RWPE2 (cell line): Measurements from ENCODE around the gene SPRR2B.

ENCODE experiments used
- ATAC-seq: fragments of 200-7000 bp; cut with Tn5 transposase; 3 replicates; pipeline ENCODE4 v1.9.1; 2021; ENCODE audit warnings: low read depth
- DNase-seq: peaks from one replicate; pipeline ENCODE4 v3.0.0-alpha.2; 2020; ENCODE audit warnings: low spot score
- H3K27ac ChIP-seq: fragments of 450-650 bp; 2 replicates; pipeline ENCODE4 v1.5.1; 2017; ENCODE audit warnings: mild to moderate bottlenecking; ENCODE audit not compliant: poor library complexity, severe bottlenecking
- H3K27me3 ChIP-seq: fragments of 250-450 bp; sonication (Bioruptor Pico); 2 replicates; pipeline ENCODE4 v1.5.1; 2021; ENCODE audit warnings: mild to moderate bottlenecking, moderate library complexity; ENCODE audit not compliant: insufficient read depth, poor library complexity, severe bottlenecking
- H3K36me3 ChIP-seq: fragments of 250-450 bp; sonication (Bioruptor Pico); 2 replicates; pipeline ENCODE4 v1.5.1; 2020; ENCODE audit warnings: low read depth, mild to moderate bottlenecking, moderate library complexity
- H3K4me1 ChIP-seq: fragments of 250-450 bp; sonication (Bioruptor Pico); 2 replicates; pipeline ENCODE4 v1.5.1; 2021; ENCODE audit warnings: mild to moderate bottlenecking, moderate library complexity; ENCODE audit not compliant: insufficient read depth, poor library complexity, severe bottlenecking
- H3K4me3 ChIP-seq: fragments of 250-450 bp; sonication (Bioruptor Pico); 2 replicates; pipeline ENCODE4 v1.5.1; 2021; ENCODE audit warnings: mild to moderate bottlenecking, moderate library complexity; ENCODE audit not compliant: severe bottlenecking
- H3K9me3 ChIP-seq: fragments of 250-450 bp; sonication (Bioruptor Pico); 2 replicates; pipeline ENCODE4 v1.5.1; 2021; ENCODE audit warnings: mild to moderate bottlenecking, moderate library complexity; ENCODE audit not compliant: severe bottlenecking
- CTCF ChIP-seq: fragments of 450-650 bp; IDR thresholded peaks from one replicate; pipeline ENCODE4 v1.5.1; 2017; ENCODE audit warnings: mild to moderate bottlenecking, moderate library complexity; ENCODE audit not compliant: poor library complexity, severe bottlenecking

The SPRR2B gene

DNA sequence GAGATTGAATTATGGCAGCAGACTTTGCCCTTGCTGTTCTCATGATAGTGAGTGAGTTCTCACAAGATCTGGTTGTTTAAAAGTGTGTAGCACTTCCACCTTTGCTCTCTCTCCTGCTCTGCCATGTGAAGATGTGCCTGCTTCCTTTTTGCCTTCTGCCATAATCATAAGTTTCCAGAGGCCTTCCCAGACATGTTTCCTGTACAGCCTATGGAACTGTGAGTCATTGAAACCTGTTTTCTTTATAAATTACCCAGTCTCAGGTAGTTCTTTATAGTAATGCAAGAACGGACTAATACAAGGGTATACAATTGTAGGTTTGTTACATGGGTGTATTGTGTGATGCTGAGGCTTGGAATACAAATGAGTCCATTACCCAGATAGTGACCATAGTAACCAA lies 36.2 kb downstream of the SPRR2B start:
- peaks cover 2% of the 10 kb centered on the region for H3K9me3 ChIP-seq

GRCh38 chr1:153032677-153033308 lies 38.6 kb downstream of the SPRR2B start:
- Histone ChIP-seq H3K9me3 (peaks cover 2% of the 10 kb centered on the region), H3K36me3 (no peaks in the 10 kb centered on the region), H3K27me3 (no peaks in the 10 kb centered on the region), H3K27ac (peak overlapping the region; percentile 84), H3K4me1 (peaks cover 36% of the 10 kb centered on the region), H3K4me3 (no peak overlapping the region)
- DNase-seq: peak; percentile 89
- peak; percentile 96 for ATAC-seq
- TF ChIP-seq CTCF: peak; percentile 89

More for the DNA sequence above, 36.2 kb downstream of the SPRR2B start:
- Histone ChIP-seq H3K27ac (no peak overlapping the region), H3K4me1 (peaks cover 36% of the 10 kb centered on the region), H3K4me3 (no peak overlapping the region), H3K36me3 (no peaks in the 10 kb centered on the region), H3K27me3 (no peaks in the 10 kb centered on the region)
- ATAC-seq (no peak), DNase-seq (no peak)
- no peak for TF ChIP-seq CTCF

DNA sequence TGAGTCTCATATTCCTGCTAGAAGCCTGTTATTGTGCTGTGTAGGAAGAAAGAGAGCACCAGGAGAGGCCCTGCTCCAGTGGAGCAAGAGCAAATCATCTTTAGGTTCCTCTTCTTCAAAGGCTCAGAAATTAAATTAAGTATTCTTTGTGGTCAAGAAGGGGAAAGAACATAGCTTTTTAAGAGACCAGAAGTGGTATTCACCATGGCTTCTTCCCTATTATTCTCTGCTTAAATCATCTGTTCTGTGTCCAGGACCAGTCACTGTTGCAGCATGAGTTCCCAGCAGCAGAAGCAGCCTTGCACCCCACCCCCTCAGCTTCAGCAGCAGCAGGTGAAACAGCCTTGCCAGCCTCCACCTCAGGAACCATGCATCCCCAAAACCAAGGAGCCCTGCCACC lies 39.3 kb downstream of the SPRR2B start:
- TF ChIP-seq CTCF: no peak
- H3K27ac ChIP-seq: peak overlapping the region; percentile 84
- no peaks in the 10 kb centered on the region for H3K27me3 ChIP-seq
- peaks cover 36% of the 10 kb centered on the region for H3K4me1 ChIP-seq
- ATAC-seq: no peak
- no peaks in the 10 kb centered on the region for H3K36me3 ChIP-seq
- no peak for DNase-seq
- peaks cover 2% of the 10 kb centered on the region for H3K9me3 ChIP-seq
- no peak overlapping the region for H3K4me3 ChIP-seq

DNA sequence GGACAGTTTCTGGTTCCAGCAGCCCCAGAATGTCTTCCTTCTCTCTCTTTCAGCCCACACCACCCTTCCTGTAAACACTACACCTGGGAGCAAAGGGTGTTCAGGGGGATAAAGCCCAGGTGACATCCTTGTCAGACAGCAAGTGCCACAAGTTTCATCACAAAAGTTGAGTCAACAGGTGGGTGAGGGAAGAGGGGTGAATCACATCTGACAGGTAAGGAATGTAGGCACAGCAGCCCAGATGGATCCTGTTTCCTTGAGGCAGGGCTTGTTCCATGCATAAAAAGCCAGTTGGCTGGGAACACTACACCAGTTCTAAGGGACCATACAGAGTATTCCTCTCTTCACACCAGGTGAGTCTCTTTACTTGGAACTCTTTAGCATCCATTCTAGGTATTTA lies 40.5 kb downstream of the SPRR2B start, which contains the start of gene SPRR1B:
TSS of gene SPRR1B (plus strand) at position 309 of the 400 bp plus-strand sequence. CDS start 1,143 bp downstream, outside the sequence.
- Histone ChIP-seq H3K9me3 (no peaks in the 10 kb centered on the region), H3K4me1 (peaks cover 39% of the 10 kb centered on the region), H3K4me3 (no peak within 1 kb of the TSS), H3K27ac (peak within 1 kb of the TSS; percentile 84), H3K36me3 (no peaks in the 10 kb centered on the region), H3K27me3 (no peaks in the 10 kb centered on the region)
- TF ChIP-seq CTCF: no peak
- ATAC-seq: peak; percentile 79
- no peak for DNase-seq

- no peak for ATAC-seq
- TF ChIP-seq CTCF: no peak
- no peaks in the 10 kb centered on the region for H3K9me3 ChIP-seq
- H3K4me3 ChIP-seq: no peak overlapping the region
- no peak for DNase-seq
- no peaks in the 10 kb centered on the region for H3K27me3 ChIP-seq
- H3K27ac ChIP-seq: no peak overlapping the region
- peaks cover 35% of the 10 kb centered on the region for H3K4me1 ChIP-seq
- H3K36me3 ChIP-seq: no peaks in the 10 kb centered on the region
Measured at GRCh38 chr1:153028766-153029165, 42.6 kb downstream of the SPRR2B start.
